Fibroblast of lung (primary cell): ENCODE results near the gene GRB10.

Experiments used
- CTCF ChIP-seq, 2 donors: IDR thresholded peaks in 1 of 2; conservative IDR thresholded peaks in 1 of 2; 1 replicate in 1 of 2; 2 replicates in 1 of 2; pipeline ENCODE4 v1.5.1; 2011 to 2012; ENCODE audit warnings: low read length in 2 of 2, control low read depth in 1 of 2, inconsistent platforms in 1 of 2, low read depth in 1 of 2, mild to moderate bottlenecking in 1 of 2
- EZH2 ChIP-seq: IDR thresholded peaks from 2 replicates; pipeline ENCODE4 v1.5.1; 2012; ENCODE audit warnings: low read length, control low read depth, mild to moderate bottlenecking; ENCODE audit errors: missing control alignments

- TF ChIP-seq CTCF (conservative IDR thresholded peaks at IDR 0.05 in 1 of 2, IDR thresholded peaks at IDR 0.05 in 1 of 2; ENCODE audit: low read depth in 1 of 2, low read length in 2 of 2) (no peak), EZH2 (no peak)
Measured at GRCh38 chr7:50766849-50767207, 15.9 kb downstream of the GRB10 start.
